AG04449 (cell line): ENCODE data around the gene RIPPLY1.

Source experiments
- CTCF ChIA-PET: fragments of 350-600 bp; formaldehyde crosslinking; extraction: SDS; loops from one replicate; lab custom pipeline; 2021; ENCODE audit warnings: antibody characterized with exemption; lab: Yijun Ruan, JAX
- POLR2A ChIA-PET: fragments of 400-600, 350-600 bp; formaldehyde crosslinking; extraction: SDS; loops from one replicate; lab custom pipeline; 2020; ENCODE audit warnings: antibody characterized with exemption, inconsistent platforms; lab: Yijun Ruan, JAX
- DNase-seq: peaks from one replicate; pipeline ENCODE4 v3.0.0-alpha.2; 2010; ENCODE audit warnings: low read depth, low spot score
- H3K4me3 ChIP-seq: 2 replicates; pipeline ENCODE4 v1.5.1; 2011; ENCODE audit warnings: low read depth, mild to moderate bottlenecking, control low read depth, low read length
- TF ChIP-seq, protein P1 (sequence below): IDR thresholded peaks from one replicate; pipeline ENCODE4 v1.5.1; 2011; ENCODE audit warnings: mild to moderate bottlenecking, moderate library complexity, low read length, control low read depth, inconsistent platforms; ENCODE audit not compliant: insufficient read depth; ENCODE audit errors: missing control alignments

The RIPPLY1 gene

GRCh38 chrX:106899276-106899675 lies 3.9 kb downstream of the RIPPLY1 start:
- POLR2A ChIA-PET, result no interaction called here
- H3K4me3 ChIP-seq, result no peak overlapping the region
- no peak for DNase-seq
- TF ChIP-seq, protein P1, sequence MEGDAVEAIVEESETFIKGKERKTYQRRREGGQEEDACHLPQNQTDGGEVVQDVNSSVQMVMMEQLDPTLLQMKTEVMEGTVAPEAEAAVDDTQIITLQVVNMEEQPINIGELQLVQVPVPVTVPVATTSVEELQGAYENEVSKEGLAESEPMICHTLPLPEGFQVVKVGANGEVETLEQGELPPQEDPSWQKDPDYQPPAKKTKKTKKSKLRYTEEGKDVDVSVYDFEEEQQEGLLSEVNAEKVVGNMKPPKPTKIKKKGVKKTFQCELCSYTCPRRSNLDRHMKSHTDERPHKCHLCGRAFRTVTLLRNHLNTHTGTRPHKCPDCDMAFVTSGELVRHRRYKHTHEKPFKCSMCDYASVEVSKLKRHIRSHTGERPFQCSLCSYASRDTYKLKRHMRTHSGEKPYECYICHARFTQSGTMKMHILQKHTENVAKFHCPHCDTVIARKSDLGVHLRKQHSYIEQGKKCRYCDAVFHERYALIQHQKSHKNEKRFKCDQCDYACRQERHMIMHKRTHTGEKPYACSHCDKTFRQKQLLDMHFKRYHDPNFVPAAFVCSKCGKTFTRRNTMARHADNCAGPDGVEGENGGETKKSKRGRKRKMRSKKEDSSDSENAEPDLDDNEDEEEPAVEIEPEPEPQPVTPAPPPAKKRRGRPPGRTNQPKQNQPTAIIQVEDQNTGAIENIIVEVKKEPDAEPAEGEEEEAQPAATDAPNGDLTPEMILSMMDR, result no peak
- CTCF ChIA-PET, result interaction anchor here (0.6 to 6.7 kb wide), 12 partner anchors 6 to 64 kb away, joined by 3 to 34 read pairs (median 7); no protein-coding TSS in a partner anchor

- CTCF ChIA-PET, result interaction anchor here (0.6 to 3.5 kb wide), 15 partner anchors 11 to 640 kb away, joined by 3 to 34 read pairs (median 4); no protein-coding TSS in a partner anchor
- no peak overlapping the region for H3K4me3 ChIP-seq
- POLR2A ChIA-PET, result no interaction called here
- DNase-seq, result no peak
- TF ChIP-seq, protein P1, result no peak
Measured at GRCh38 chrX:106898462-106898861, 4.7 kb downstream of the RIPPLY1 start.

GRCh38 chrX:106897259-106897658 lies 5.9 kb downstream of the RIPPLY1 start:
- TF ChIP-seq, protein P1, result no peak
- DNase-seq, result no peak
- H3K4me3 ChIP-seq, result no peak overlapping the region
- ChIA-PET CTCF (interaction anchor here (0.9 to 3.5 kb wide), 11 partner anchors 10 to 641 kb away, joined by 3 to 34 read pairs (median 5); no protein-coding TSS in a partner anchor), POLR2A (no interaction called here)

GRCh38 chrX:106894978-106895452 lies 8.1 kb downstream of the RIPPLY1 start:
- POLR2A ChIA-PET, result no interaction called here

DNA sequence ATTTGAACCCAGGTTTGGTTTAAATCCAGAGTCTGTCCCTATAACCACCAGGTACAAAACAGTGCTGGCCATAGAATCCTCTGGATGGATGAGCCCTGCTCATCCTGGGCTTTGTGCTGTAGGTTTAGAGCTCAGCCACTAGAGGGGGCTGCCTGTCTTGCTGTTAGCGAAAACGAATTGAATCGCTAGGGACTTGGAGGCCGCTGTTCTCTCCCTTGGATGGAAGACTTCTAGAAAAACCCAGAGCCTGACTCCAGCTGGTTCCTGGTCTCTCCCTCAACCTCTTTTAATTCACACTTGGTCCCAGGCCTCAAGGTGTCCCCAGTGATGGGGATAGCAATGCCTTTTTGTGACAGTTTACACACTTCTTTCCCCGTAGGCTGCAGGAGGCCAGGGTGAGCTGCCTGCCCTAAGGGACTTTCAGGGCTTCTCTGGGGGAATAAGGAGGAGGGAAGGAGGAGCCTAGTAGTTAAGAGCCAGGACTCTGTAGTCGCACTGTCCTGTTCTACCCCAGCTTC lies 8.7 kb downstream of the RIPPLY1 start:
- TF ChIP-seq, protein P1, result peak; percentile 72
- no peak overlapping the region for H3K4me3 ChIP-seq
- DNase-seq, result peak; percentile 31
- POLR2A ChIA-PET, result no interaction called here
- CTCF ChIA-PET, result interaction anchor here (0.7 to 4.8 kb wide), 23 partner anchors 8 to 999 kb away, joined by 3 to 55 read pairs (median 4); partner anchors contain the start of gene RIPPLY1

More at GRCh38 chrX:106894978-106895452, 8.1 kb downstream of the RIPPLY1 start:
- no peak for DNase-seq
- CTCF ChIA-PET, result interaction anchor here (0.8 to 4.8 kb wide), 18 partner anchors 8 to 999 kb away, joined by 3 to 55 read pairs (median 6); partner anchors contain the start of gene RIPPLY1
- TF ChIP-seq, protein P1, result no peak
- no peak overlapping the region for H3K4me3 ChIP-seq

DNA sequence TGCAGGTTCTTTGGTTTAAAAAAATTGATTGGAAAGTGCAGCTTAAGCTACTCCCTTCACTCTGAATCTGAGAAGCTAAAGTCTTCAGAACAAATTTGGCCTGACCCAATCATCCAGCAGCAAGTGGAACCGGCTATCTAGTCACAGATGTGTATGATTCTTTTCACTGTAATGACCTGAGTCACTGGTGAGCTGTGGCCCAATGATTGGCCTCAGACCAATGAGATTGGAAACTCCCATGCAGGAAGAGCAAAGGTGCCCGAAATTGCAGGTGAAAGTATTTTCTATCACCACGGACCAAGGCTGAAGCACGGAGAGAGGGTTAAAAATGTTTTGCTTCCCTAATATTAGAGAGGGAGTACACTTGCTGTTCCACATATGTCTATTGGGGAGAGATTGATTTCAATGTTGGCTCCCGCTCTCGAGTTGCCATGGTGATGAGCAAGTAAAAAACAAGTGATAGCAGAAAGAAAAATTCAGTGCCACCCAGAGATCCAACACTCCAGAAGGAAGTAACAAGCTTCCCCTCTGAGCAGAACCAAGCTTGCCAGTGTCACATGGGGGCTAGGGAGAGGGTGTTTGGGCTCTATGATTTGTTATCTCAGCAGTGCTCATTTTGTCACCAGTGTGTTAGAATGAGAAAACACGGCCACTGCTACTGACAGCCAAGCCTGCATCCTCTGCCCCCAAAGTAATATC lies 11.2 kb downstream of the RIPPLY1 start:
- H3K4me3 ChIP-seq, result no peak overlapping the region
- ChIA-PET CTCF (interaction anchor here (0.7 to 4.8 kb wide), 5 partner anchors 11 to 620 kb away, joined by 3 to 30 read pairs (median 11); partner anchors contain the start of gene RIPPLY1), POLR2A (no interaction called here)
- no peak for DNase-seq
- TF ChIP-seq, protein P1, result no peak
